Peyer's patch (tissue), 4 donors: Measurements from ENCODE around the gene KCNN3.

Source experiments
- CTCF ChIP-seq, 6 experiments: fragments of 450-650 bp in 4 of 6; fragments of 200-600 bp in 2 of 6; sonication (generic) in 1 of 6; IDR thresholded peaks; one replicate each; pipeline ENCODE4 v1.5.1; 2017 to 2019; ENCODE audit warnings: antibody characterized with exemption in 6 of 6, mild to moderate bottlenecking in 3 of 6, moderate library complexity in 1 of 6
- POLR2A ChIP-seq, 2 donors: fragments of 450-650 bp; IDR thresholded peaks; one replicate each; pipeline ENCODE4 v1.5.1; 2017; ENCODE audit warnings: antibody characterized with exemption in 2 of 2, mild to moderate bottlenecking in 2 of 2, moderate library complexity in 2 of 2

GRCh38 chr1:154812877-154813276, 57.2 kb downstream of the KCNN3 start:
- TF ChIP-seq CTCF (IDR thresholded peaks at IDR 0.05) (no peak), POLR2A (IDR thresholded peaks at IDR 0.05) (no peak)
